ENCODE measurements around the gene HTT.

DNA sequence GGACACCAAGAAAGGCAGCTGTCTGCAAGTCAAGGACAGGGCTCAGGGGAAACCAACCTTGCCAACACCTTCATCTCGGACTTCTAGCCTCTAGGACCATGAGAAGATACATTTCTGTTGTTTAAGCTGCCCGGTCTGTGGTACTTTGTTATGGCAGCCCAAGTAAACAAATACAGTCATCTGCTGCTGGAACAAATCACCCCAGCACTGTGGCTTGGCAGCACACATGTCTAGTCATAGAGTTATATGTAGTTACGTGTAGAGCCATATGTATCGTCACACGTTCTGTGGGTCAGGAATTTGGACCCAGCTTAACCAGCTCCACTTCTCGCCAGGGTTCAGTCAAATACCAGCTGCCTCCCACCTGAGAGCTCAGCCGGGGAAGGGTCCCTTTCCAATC lies 2.7 kb upstream of the HTT start:
- TF ChIP-seq, protein P1, sequence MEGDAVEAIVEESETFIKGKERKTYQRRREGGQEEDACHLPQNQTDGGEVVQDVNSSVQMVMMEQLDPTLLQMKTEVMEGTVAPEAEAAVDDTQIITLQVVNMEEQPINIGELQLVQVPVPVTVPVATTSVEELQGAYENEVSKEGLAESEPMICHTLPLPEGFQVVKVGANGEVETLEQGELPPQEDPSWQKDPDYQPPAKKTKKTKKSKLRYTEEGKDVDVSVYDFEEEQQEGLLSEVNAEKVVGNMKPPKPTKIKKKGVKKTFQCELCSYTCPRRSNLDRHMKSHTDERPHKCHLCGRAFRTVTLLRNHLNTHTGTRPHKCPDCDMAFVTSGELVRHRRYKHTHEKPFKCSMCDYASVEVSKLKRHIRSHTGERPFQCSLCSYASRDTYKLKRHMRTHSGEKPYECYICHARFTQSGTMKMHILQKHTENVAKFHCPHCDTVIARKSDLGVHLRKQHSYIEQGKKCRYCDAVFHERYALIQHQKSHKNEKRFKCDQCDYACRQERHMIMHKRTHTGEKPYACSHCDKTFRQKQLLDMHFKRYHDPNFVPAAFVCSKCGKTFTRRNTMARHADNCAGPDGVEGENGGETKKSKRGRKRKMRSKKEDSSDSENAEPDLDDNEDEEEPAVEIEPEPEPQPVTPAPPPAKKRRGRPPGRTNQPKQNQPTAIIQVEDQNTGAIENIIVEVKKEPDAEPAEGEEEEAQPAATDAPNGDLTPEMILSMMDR (IDR thresholded peaks at IDR 0.05) = no peak
- TF ChIP-seq POLR2A (IDR thresholded peaks at IDR 0.05) = no peak
